ENCODE data around the gene ABLIM3.

- TF ChIP-seq CTCF (IDR thresholded peaks at IDR 0.05 in 2 of 3, conservative IDR thresholded peaks at IDR 0.05 in 1 of 3; ENCODE audit: control insufficient read depth in 2 of 3, extremely low read depth in 1 of 3, insufficient read depth in 1 of 3, low read depth in 3 of 3, low read length in 3 of 3), result no peak
- no peak for TF ChIP-seq ATF7 (IDR thresholded peaks at IDR 0.05; ENCODE audit: low read depth)
- TF ChIP-seq EP300 (IDR thresholded peaks at IDR 0.05; ENCODE audit: borderline replicate concordance in 1 of 2, control insufficient read depth in 1 of 2, low read depth in 2 of 2, low read length in 2 of 2), result no peak
- TF ChIP-seq CREM (IDR thresholded peaks at IDR 0.05; ENCODE audit: low read depth), result no peak
- no peak for TF ChIP-seq POLR2AphosphoS2 (IDR thresholded peaks at IDR 0.05; ENCODE audit: low read depth, low read length)
- no peak for TF ChIP-seq ZNF207 (IDR thresholded peaks at IDR 0.05; ENCODE audit: borderline replicate concordance)
- no peak for TF ChIP-seq ZNF274 (IDR thresholded peaks at IDR 0.05; ENCODE audit: insufficient read depth, insufficient read length)
- TF ChIP-seq CEBPB (IDR thresholded peaks at IDR 0.05; ENCODE audit: borderline replicate concordance in 1 of 2, low read depth in 2 of 2, low read length in 2 of 2), result no peak
- no peak for TF ChIP-seq FOXM1 (IDR thresholded peaks at IDR 0.05; ENCODE audit: low read depth, low read length)
- no peak for TF ChIP-seq JUND (IDR thresholded peaks at IDR 0.05; ENCODE audit: low read depth, low read length)
These were observed 8.8 kb upstream of the ABLIM3 start for GRCh38 chr5:149132474-149132873.
